ENCODE measurements around the gene CSRNP3. TPM values are rescaled to one million over a fixed set of nuclear protein-coding genes. Genes with fewer than 3 reads are reported as not detected.

Gene CSRNP3
- total RNA-seq, 1 donor from 2014 or later = 18.4 TPM

- peaks cover 10% of the 10 kb centered on the region for H3K4me1 Mint-ChIP-seq (ENCODE audit: unreplicated experiment)
- no peak overlapping the region for H3K4me3 Mint-ChIP-seq
- no peaks in the 10 kb centered on the region for H3K27me3 Mint-ChIP-seq
- DNase-seq (ENCODE audit: extremely low spot score, unreplicated experiment) = no peak
- peaks cover 3% of the 10 kb centered on the region for H3K36me3 Mint-ChIP-seq
- TF ChIP-seq CTCF (conservative IDR thresholded peaks at IDR 0.05) = no peak
- no peak overlapping the region for H3K27ac Mint-ChIP-seq
- no peaks in the 10 kb centered on the region for H3K9me3 Mint-ChIP-seq
These were observed 91.0 kb downstream of the CSRNP3 start for GRCh38 chr2:165560377-165560988.

GRCh38 chr2:165561516-165561915, 92.0 kb downstream of the CSRNP3 start:
- TF ChIP-seq CTCF (conservative IDR thresholded peaks at IDR 0.05) = no peak
- Mint-ChIP-seq H3K4me1 (ENCODE audit: unreplicated experiment) (peaks cover 10% of the 10 kb centered on the region), H3K27me3 (no peaks in the 10 kb centered on the region), H3K9me3 (no peaks in the 10 kb centered on the region), H3K4me3 (no peak overlapping the region), H3K36me3 (peaks cover 3% of the 10 kb centered on the region), H3K27ac (no peak overlapping the region)
- DNase-seq (ENCODE audit: extremely low spot score, unreplicated experiment) = no peak

- no peak for DNase-seq (ENCODE audit: extremely low spot score, unreplicated experiment)
- peaks cover 3% of the 10 kb centered on the region for H3K36me3 Mint-ChIP-seq
- H3K4me1 Mint-ChIP-seq (ENCODE audit: unreplicated experiment) = peaks cover 10% of the 10 kb centered on the region
- H3K4me3 Mint-ChIP-seq = no peak overlapping the region
- no peak for TF ChIP-seq CTCF (conservative IDR thresholded peaks at IDR 0.05)
- H3K27ac Mint-ChIP-seq = no peak overlapping the region
- H3K27me3 Mint-ChIP-seq = no peaks in the 10 kb centered on the region
- no peaks in the 10 kb centered on the region for H3K9me3 Mint-ChIP-seq
These were observed 92.7 kb downstream of the CSRNP3 start for GRCh38 chr2:165562233-165562632.

GRCh38 chr2:165563468-165564225, 94.1 kb downstream of the CSRNP3 start:
- peak; percentile 46 for TF ChIP-seq CTCF (conservative IDR thresholded peaks at IDR 0.05)
- no peaks in the 10 kb centered on the region for H3K27me3 Mint-ChIP-seq
- peaks cover 3% of the 10 kb centered on the region for H3K36me3 Mint-ChIP-seq
- H3K4me3 Mint-ChIP-seq = no peak overlapping the region
- no peak overlapping the region for H3K27ac Mint-ChIP-seq
- peaks cover 14% of the 10 kb centered on the region for H3K4me1 Mint-ChIP-seq (ENCODE audit: unreplicated experiment)
- H3K9me3 Mint-ChIP-seq = no peaks in the 10 kb centered on the region
- no peak for DNase-seq (ENCODE audit: extremely low spot score, unreplicated experiment)

GRCh38 chr2:165566008-165566407, 96.5 kb downstream of the CSRNP3 start:
- Mint-ChIP-seq H3K27me3 (no peaks in the 10 kb centered on the region), H3K36me3 (no peaks in the 10 kb centered on the region), H3K4me1 (ENCODE audit: unreplicated experiment) (peaks cover 10% of the 10 kb centered on the region), H3K9me3 (no peaks in the 10 kb centered on the region), H3K4me3 (no peak overlapping the region), H3K27ac (no peak overlapping the region)
- no peak for TF ChIP-seq CTCF (conservative IDR thresholded peaks at IDR 0.05)
- no peak for DNase-seq (ENCODE audit: extremely low spot score, unreplicated experiment)
